Stimulated activated CD8-positive, alpha-beta memory T cell treated with anti-CD3 and anti-CD28 coated beads, Interleukin-2, amount 100 ng/mL, for 48 hours (primary cell): ENCODE data around the gene SZRD1.
"Not testable (repeated sequence)": the region's sequence is repeated elsewhere in the genome, so short reads cannot be mapped to it uniquely, and the experiment has no call there.

Experiments used
- DNase-seq, 2 donors: peaks; one replicate each; pipeline ENCODE4 v3.0.0-alpha.2; 2020; ENCODE audit warnings: low read depth in 2 of 2

SZRD1 gene

GRCh38 chr1:16366722-16367257 is at the start of gene SZRD1:
TSS of gene SZRD1 (plus strand) at chr1:16367242. CDS start at chr1:16367258, 16 bp downstream.
- peak; percentile 88 to 89 for DNase-seq

- no peak for DNase-seq
Measured at GRCh38 chr1:16318555-16318954, 48.5 kb upstream of the SZRD1 start.

- no peak for DNase-seq
Measured at GRCh38 chr1:16321176-16321867, 45.7 kb upstream of the SZRD1 start.

- no peak for DNase-seq
Measured at GRCh38 chr1:16324456-16324890, 42.6 kb upstream of the SZRD1 start.

DNA sequence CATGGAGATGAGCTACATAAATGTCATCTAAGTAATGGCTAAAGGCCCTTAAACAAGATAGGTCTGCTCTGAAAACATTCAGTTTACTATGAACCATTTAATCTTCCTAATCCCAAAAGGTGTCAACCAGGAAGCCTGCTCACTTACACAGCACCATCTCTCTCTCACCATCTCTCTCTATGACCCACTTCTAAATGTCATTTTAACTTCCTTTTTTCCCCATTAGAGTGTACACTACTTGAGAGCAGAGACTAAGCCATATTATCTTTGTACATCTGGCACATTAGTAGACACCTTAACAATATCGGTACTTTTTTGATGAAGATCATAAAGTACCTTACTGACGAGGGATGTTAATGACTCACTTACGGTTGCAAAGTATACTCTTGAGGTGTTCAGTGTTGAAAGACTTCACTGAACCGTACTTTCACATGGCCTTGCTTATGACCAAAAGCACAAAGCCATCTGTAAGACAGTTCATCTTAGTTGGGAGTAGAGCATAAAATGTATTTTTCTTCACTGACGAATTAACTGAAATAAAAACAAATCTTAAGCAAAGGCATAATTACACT is 40.1 kb upstream of the SZRD1 start:
- no peak for DNase-seq

- DNase-seq, result no peak
Measured at GRCh38 chr1:16334655-16335340, 32.2 kb upstream of the SZRD1 start.

DNA sequence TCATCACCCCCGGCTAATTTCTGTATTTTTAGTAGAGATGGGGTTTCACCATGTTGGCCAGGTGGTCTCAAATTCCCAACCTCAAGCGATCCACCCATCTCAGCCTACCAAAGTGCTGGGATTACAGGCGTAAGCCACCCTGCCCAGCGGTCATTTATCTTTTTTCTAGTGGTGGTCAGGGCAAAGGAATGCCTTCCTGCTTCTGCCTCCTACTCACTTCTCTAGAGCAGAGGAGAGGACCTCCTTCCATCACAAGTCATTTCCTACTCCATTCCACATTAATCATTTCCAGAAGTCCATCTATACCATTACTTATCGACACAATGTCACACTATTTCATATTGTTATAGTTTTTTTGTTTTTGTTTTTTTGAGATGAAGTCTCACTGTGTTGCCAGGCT is 28.1 kb upstream of the SZRD1 start:
- DNase-seq, result no peak

DNA sequence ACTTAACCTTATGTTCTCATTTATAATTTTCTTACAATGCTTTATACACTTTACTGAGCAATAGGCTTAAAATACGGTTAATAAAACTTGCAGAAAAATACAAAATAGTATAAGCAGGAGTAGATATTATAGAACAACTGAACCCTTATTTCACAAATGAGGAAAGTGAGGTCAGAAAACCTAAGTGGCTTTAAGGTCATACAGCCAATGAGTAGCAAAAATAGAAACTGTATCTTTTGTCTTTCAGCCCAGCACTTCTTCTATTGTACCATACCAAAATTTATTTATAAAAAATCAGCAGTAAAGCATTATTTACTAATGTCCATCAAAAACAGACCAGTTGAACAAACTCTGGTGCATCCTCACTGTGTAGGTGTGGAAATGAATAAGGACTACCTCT is 26.4 kb upstream of the SZRD1 start:
- no peak for DNase-seq

DNA sequence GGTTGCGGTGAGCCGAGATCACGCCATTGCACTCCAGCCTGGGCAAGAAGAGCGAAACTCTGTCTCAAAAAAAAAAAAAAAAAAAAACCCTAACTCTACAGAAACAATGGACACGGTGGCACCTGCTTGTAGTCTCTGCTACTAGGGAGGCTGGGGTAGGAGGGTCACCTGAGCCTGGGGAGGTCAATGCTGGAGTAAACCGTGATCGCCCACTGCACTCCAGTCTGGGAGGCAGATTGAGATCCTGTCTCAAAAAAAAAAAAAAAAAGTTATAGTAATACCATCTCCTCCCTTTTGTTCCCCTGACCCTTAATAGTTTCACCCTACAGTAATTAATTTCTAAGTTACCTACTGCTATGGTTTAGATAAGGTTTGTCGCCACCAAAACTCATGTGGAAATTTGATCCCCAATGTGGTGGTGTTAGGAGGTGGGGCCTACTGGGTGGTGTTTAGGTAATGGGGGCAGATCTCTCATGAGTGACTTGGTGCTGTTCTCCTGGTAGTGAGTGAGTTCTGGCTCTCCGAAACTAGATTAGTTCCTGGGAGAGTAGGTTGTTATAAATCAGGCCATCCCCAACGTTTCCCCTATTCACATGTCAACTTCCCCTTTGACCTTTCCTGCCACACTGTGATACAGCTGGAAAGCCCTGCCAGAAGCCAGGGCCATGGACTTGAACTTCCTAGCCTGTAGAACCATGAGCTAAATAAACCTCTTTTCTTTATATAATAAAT is 24.5 kb upstream of the SZRD1 start:
- no peak for DNase-seq

DNA sequence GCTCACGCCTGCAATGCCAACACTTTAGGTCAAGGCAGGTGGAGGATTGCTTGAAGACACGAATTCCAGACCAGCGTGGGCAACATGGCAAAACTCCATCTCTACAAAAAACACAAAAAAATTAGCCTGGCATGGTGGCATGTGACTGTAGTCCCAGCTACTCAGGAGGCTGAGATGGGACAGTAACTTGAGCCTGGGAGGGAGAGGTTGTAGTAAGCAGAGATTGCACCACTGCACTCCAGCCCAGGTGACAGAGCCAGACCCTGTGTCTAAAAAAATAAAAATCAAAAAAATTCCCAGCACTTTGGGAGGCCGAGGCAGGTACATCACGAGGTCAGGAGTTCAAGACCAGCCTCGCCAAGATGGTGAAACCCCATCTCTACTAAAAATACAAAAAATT is 23.8 kb upstream of the SZRD1 start:
- not testable (repeated sequence) for DNase-seq

- DNase-seq, result no peak
Measured at GRCh38 chr1:16348414-16349182, 18.4 kb upstream of the SZRD1 start.

- no peak for DNase-seq
Measured at GRCh38 chr1:16349847-16350406, 17.1 kb upstream of the SZRD1 start.

DNA sequence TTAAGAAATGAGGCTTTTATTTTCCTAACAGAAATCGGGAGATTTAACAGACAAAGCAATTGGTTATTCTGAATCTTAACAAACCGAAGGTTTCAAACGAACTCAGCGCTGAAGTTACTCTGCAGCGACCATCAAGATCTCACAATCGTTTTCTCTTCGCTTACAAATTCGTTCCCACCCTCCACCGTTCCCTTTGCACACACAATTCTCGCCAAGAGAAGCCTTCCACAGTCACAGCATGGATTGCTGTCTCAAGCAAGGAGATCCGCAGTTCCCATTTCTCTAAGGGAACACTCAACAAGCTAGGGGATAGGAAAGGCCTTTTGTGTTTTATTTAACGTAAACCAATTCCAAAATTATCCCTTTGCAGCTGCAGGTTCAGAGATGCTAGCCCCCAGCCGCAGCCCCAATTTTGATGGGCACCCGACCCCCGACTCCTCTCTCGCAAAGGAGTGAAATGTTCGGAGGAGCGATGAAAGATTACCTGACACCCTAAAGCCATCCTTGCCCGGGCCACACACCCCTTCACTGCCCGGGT is 15.5 kb upstream of the SZRD1 start:
- no peak for DNase-seq

DNA sequence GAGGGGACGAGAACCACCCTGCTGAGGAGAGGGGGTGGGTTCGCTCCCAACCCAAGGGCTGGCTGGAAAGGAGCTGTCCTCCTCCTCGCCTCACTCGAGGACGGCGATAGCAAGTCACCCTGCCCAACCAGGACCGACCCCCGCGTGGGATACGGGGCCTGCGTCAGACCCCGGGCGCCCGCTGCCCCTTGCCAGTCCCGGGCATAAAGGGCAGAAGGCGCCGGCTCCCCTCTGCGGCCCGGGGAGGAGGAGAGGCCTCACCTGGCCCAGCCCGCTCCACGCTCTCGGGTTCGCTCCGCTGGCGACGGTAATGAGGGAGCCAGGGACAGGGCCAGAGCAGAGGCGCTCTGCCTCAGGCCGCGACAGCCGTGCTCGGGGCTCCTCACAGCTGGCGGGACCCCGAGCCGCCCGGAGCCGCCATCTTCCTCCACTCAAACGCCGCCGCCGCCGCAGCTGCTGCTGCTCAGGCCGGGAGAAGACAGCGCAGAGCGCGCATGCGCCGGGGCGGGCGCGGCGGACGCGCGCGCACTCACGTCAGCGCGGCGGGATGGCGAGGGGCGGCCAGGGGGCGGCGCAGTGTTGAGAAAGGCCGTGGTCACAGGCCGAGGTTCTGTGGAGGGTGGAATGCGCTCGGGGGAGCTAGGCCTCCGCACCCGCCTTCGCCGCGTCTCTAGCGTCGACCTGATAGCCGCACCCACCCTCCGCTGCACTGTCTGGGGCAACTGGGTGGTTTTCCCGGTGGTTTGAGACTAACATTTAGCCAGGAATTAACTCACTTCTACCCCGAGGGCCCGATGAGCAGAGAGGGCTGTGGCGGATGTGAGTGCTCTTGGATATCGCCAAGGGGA is 14.8 kb upstream of the SZRD1 start, which contains the start of gene FBXO42:
FBXO42 (minus strand) TSS at position 487 of the 848 bp plus-strand sequence. CDS start 37,062 bp downstream, outside the sequence.
- DNase-seq, result peak; percentile 86

DNA sequence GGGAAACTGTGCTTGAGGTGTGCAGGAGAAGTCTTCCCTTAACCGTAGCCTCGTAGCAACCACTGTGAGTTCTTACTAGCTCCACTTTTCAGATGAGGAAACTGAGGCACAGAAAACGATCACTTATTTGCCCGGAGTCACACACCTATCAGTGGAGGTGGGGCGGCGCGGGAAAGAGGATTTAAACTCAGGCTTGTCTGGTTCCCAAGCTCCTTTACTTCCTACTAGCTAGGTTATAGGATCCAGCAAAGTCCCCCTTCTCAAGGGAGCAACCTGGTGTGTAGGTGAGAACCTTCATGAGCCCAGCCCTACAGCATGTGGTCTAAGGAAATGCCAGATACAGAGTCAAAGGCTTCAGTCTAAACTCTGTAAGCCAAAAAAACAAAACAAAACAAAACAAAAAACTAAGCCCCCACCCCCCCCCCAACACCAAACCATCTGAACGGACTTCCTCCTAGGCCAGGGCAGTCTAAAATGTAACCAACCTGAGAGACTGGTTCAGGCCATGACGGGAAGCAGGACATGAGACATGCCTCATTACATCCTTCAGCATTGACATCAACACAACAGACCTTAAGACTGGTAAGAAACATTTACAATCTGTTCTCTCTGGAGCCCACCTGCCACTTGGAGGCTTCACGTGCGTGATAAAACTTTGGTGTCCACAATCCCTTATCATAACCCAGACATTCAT is 14.1 kb upstream of the SZRD1 start:
- DNase-seq, result no peak

- no peak for DNase-seq
Measured at GRCh38 chr1:16354619-16355018, 12.4 kb upstream of the SZRD1 start.

GRCh38 chr1:16356867-16357266 is 10.2 kb upstream of the SZRD1 start:
- DNase-seq, result no peak

DNA sequence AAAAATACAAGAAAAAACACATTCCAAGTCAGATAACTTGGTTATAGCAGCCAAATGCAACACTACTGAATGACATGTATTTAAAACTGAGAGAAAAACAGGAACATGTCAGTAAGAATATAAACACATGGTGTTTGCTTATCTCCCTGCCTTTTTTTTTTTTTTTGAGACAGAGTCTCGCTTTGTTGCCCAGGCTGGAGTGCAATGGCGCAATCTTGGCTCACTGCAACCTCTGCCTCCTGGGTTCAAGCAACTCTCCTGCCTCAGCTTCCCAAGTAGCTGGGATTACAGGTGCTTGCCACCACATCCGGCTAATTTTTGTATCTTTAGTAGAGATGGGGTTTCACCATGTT is 1.9 kb upstream of the SZRD1 start:
- DNase-seq, result not testable (repeated sequence)
